HG03460 (cell line): Measurements from ENCODE around the gene CYSLTR1.
"Not testable (repeated sequence)": the region's sequence is repeated elsewhere in the genome, so short reads cannot be mapped to it uniquely, and the experiment has no call there.

ENCODE experiments used
- ATAC-seq: cut with Tn5 transposase; IDR thresholded peaks from one replicate; pipeline ENCODE4 v1.9.1; 2021; ENCODE audit not compliant: unreplicated experiment

Gene CYSLTR1

DNA sequence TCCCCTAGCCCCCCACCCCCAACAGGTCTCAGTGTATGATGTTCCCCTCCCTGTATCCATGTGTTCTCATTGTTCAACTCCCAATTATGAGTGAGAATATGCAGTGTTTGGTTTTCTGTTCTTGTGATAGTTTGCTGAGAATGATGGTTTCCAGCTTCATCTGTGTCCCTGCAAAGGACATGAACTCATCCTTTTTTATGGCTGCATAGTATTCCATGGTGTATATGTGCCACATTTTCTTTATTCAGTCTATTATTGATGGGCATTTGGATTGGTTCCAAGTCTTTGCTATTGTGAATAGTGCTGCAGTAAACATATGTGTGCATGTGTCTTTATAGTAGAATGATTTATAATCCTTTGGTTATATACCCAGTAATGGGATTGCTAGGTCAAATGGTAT, 101.4 kb downstream of the CYSLTR1 start:
- not testable (repeated sequence) for ATAC-seq
